Measurements from ENCODE around the gene DAZ4. TPM values are rescaled to one million over a fixed set of nuclear protein-coding genes. Genes with fewer than 3 reads are reported as not detected.
"Not testable (repeated sequence)": the region's sequence is repeated elsewhere in the genome, so short reads cannot be mapped to it uniquely, and the experiment has no call there.

Gene DAZ4
- not detected in 2 replicates for total RNA-seq

- DNase-seq (ENCODE audit: extremely low read depth, low read depth, low spot score) = not testable (repeated sequence)
Observed at GRCh38 chrY:24833619-24834018, at the start of gene DAZ4. DAZ4 (plus strand) TSS chrY:24833919; CDS start chrY:24834127, 208 bp downstream.

GRCh38 chrY:24813293-24813692, 20.4 kb upstream of the DAZ4 start, which contains the start of gene DAZ3:
DAZ3 (minus strand) TSS chrY:24813393; CDS start chrY:24813185, 208 bp downstream.
- not testable (repeated sequence) for DNase-seq (ENCODE audit: extremely low read depth, low read depth, low spot score)

- not testable (repeated sequence) for DNase-seq (ENCODE audit: extremely low read depth, low read depth, low spot score)
Observed at GRCh38 chrY:24821836-24822235, 11.9 kb upstream of the DAZ4 start.

- not testable (repeated sequence) for DNase-seq (ENCODE audit: extremely low read depth, low read depth, low spot score)
Observed at GRCh38 chrY:24824184-24824879, 9.4 kb upstream of the DAZ4 start.

- not testable (repeated sequence) for DNase-seq (ENCODE audit: extremely low read depth, low read depth, low spot score)
Observed at GRCh38 chrY:24825069-24825468, 8.7 kb upstream of the DAZ4 start.

Other genes with a start within 250 kb of the DAZ4 start
- not detected in 2 replicates for gene BPY2B, start 215.9 kb upstream of the DAZ4 start, total RNA-seq
- not detected in 2 replicates for gene DAZ3, start 20.5 kb upstream of the DAZ4 start, total RNA-seq
- gene BPY2C, start 218.2 kb downstream of the DAZ4 start, total RNA-seq = not detected in 2 replicates

All from glomerular endothelial cell (primary cell).